NCI-H510A treated with DMSO at 0.1 percent for 48 hours (cell line): Measurements from ENCODE around the gene CACNG7.

Source experiments
- DNase-seq: peaks from one replicate; lab custom pipeline; 2025; lab: John Stamatoyannopoulos, UW

CACNG7 gene

DNA sequence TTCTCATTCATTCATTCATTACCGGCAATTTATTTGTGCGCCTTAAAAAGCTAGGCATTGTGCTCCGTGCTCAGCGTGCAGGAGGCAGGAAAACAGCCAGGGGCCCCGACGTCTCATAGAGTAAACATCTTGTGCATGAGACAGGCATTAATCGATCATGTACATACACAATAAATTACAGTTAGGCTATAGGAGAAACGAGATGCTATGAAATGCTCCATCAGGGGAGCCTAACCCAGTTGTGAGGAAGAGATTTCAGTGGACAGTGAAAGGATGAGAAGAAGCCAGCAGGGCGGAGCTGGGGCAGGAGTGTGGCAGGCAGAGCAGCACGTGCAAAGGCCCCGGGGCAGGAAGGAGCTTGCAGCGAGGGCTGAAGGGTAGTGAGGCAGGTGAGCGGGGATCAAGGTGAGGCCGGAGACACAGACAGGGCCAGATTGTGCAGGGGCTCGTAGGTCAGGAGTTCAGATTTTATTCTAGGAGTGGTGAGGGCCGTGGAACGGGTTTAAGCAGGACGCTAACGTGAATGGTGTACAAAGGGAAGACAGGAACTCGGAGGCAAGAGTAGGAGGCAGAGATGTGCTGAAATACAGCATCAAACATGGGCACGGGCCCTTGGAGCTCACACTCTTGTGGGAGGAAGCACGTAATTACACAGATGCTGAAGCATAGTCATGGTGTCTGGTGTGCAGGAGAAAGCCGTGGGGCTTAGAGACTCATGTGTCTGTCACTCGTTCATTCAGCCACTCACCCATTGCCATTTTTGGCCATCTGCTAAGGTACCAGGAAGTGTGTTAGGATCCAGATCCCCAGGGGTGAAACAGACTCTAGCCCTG lies 74.6 kb downstream of the CACNG7 start:
- no peak for DNase-seq

DNA sequence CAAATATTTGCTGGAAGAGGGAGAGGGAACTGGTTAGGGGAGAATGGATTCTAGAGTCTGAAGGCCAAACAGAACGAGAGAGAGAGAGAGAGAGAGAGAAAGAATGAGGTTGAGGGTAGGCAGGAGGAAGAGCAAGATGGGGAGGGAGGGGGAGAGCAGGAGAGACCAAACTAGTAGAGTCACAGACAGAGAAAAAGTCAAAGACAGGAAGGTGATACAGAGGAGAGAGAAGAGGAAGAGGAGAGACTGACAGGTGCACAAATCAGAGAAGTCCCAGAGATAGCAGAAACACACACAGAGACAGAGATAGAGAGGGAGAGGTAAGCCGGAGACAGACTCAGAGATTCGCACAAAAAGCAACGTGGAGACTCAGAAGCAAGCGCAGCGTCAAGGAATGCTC lies 76.8 kb downstream of the CACNG7 start:
- DNase-seq, result no peak

DNA sequence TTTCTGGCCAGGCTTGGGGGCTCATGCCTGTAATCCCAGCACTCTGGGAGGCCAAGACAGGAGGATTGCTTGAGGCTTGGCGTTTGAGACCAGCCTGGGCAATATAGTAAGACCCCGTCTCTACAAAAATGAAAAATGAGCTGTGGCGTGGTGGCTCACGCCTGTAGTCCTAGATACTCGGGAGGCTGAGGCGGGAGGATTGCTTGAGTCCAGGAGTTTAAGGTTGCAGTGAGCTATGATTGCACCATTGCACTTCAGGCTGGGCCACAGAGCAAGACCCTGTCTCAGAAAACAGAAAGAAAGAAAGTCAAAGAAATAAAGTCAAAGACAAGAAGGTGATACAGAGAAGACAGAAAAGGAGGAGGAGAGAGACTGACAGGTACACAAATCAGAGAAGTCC lies 79.9 kb downstream of the CACNG7 start:
- DNase-seq, result no peak

DNA sequence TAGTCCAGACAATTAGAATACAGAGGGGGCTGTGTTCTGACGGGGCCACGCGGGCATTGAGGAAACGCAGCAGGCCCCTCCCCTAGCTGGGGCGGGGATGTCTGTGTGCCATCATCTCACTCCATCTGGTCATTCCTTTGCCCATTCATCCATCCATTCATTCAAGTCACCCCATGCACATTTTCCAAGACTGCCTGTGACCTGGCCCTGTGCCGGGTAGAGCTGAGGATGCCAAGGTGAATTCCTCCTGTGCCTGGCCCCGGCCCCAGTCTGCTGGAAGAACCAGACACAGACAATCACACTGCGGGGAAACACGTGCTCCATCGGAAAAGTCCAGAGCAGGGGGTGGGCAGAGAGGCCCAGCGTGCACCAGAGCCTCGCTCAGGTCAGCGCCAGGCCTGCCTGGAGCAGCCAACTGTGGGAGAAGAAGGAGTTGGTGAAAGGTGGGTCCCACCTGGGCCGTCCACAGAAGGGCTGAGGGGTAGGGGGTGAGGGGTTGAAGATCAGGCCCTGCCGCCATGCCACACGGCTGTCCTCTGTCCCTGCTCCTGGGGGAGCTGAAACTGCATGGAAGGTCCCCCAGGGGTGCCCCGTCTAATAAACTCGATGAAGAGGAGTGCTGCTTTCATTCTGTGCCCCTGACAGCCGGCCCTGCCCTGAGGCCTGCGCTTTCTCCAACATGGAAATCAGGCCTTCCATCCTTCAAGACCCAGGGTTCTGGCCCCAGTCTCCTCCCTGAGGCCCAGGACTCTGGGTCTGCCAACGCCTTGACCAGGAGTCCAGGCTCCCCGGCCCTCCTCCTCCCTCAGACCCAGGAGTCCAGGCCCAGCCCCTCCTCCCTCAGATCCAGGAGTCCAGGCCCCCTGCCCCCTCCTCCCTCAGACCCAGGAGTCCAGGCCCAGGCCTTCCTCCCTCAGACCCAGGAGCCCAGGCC lies 80.8 kb downstream of the CACNG7 start:
- DNase-seq, result no peak

DNA sequence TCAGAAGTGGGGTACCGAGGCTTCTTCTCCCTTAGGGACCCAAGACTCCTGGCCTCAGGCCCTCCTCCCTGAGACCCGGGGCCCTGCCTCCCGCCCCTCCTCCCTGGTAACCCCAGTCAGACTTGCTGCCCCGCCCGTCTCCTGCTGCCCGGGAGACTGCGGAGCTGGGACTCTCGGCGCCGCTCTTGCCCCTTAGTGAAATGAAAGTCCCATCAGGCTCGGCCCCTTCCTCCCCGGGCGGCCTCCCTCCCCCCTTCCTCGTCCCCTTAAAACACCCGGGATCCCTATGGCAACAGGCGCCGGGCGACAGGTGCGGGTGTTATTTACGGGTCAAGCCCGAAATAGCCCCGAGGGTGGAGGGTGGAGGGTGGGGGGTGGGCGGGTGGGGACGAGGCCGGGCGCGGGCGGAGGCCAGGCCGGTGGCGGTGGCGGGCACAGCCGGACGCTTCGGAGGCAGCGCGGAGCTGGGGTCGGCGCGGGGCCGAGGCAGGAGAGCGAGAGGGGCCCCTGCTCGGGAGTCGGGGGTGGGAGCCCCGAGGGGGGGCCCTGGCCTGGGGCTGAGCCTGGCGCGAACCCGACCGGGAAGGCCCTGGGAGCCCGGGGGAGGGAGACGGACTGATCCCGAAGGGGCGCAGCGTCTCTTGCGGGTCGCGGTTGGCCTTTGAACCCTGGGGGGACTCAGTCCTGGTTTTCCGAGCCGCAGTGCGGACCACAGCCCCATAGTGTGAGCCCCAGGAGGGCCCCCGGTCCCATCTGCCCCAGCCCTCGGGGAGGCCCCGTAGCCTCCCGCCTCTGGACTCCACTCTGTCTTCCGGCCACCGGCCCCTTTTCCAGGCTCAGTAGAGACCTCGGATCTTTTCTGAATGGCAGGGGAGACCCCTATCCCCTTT lies 82.4 kb downstream of the CACNG7 start, which contains the start of gene CACNG6:
CACNG6 (plus strand) TSS at position 414 of the 890 bp plus-strand sequence. CDS start 1,241 bp downstream, outside the sequence.
- no peak for DNase-seq

DNA sequence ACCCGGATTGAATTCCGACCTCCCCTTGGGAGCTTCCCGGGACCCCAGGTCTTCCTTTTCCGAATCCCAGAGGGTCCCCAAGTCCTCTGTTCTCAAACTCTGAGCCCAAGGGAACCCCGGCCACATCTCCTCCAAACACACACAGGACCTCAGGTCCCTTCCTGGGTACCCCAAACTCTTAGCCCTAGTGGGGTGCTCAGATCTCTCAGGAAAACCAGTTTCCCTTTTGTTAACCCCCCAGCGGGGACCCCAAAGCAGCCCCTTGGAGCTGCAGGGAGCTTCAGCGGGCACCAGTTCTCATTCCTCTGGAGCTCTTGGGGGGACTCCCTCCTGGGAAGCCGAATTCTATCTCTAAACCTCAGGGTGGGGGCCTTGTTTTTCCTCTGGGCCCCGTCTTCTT lies 83.1 kb downstream of the CACNG7 start:
- DNase-seq, result no peak

DNA sequence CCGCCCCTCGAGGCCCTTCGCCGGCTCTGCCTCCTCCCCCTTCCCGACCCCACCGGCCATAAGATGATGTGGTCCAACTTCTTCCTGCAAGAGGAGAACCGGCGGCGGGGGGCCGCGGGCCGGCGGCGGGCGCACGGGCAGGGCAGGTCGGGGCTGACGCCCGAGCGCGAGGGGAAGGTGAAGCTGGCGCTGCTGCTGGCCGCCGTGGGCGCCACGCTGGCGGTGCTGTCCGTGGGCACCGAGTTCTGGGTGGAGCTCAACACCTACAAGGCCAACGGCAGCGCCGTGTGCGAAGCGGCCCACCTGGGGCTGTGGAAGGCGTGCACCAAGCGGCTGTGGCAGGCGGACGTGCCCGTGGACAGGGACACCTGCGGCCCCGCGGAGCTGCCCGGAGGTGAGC lies 83.7 kb downstream of the CACNG7 start:
- no peak for DNase-seq

DNA sequence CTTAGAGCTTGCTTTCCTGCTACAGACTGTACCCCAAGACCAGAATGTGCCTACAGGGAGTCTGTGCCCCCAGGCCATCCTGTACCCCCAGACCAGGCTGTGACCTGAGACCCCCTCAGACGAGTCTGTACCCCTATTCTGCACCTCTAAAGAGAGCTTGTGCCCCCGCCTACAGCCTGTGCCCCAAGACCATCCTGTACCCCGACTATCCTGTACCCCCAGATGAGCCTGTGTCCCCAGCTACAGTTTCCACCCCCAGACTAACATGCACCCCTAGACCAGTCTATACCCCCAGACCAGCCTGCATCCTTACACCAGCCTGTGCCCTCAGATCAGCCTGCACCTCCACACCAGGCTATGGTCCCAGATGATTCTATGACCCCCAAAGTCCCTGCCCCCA lies 84.4 kb downstream of the CACNG7 start:
- no peak for DNase-seq
